Measurements from ENCODE around the gene CABCOCO1. TPM values are rescaled to one million over a fixed set of nuclear protein-coding genes. Genes with fewer than 3 reads are reported as not detected.
"Not testable (repeated sequence)": the region's sequence is repeated elsewhere in the genome, so short reads cannot be mapped to it uniquely, and the experiment has no call there.

The CABCOCO1 gene
- total and polyA plus RNA-seq, 2 donors, result 0.61 to 2.0 TPM

DNA sequence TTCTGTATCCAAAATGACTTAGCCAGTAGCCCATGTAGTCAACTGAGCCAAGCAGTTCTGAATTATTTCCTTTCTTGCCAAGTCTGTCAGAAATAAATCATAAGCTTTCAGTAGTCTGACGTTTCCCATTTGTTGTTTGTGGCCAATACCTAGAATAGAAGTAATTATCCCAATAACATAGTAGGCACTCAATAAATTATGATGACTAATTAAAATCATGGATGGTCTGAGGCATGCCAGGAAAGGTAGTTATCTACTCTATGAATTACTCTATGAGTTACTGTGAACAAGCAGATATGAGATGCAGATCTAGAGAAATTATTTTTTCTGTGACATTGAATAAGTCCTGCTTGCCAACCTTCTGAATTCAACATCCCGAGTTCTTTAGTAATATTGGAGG, 2.3 kb downstream of the CABCOCO1 start:
- DNase-seq (ENCODE audit: extremely low spot score), result no peak
- H3K27ac ChIP-seq (ENCODE audit: low read depth), result no peak overlapping the region
- 59% methylated on average over 2 of the region's 2 CpGs for WGBS
- no peaks in the 10 kb centered on the region for H3K36me3 ChIP-seq (ENCODE audit: insufficient read depth)
- no peaks in the 10 kb centered on the region for H3K4me1 ChIP-seq (ENCODE audit: insufficient read depth)
- H3K4me3 ChIP-seq (ENCODE audit: low read depth, low read length), result no peak overlapping the region

DNA sequence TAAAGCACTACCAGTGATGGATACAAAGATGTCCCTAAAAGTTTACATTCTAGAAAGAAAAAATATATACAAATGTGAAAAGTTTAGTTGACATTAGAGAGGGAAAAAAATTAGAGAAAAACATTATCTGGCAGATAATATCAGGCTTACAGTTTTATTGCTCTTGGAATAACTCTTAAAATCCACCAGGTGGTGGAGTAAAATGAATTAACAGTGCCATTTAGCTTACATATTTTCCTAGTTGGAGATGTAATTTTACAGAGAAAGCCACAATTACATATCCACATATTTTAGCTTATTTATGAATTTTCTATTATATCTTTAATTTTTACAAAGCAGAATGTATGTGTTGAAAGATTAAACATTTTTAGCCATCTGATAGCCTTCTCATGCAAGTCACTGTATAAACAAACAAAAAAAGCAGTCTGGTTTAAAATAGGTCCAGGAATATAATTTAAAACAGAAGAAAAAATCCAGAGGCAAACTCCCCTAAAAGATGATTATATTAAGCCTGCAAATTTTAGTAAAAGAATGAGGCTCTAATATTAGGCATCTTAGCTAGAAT, 6.5 kb downstream of the CABCOCO1 start:
- no peaks in the 10 kb centered on the region for H3K4me1 ChIP-seq (ENCODE audit: insufficient read depth)
- no peak for DNase-seq (ENCODE audit: extremely low spot score)
- no peak overlapping the region for H3K27ac ChIP-seq (ENCODE audit: low read depth)
- H3K36me3 ChIP-seq (ENCODE audit: insufficient read depth), result no peaks in the 10 kb centered on the region
- H3K4me3 ChIP-seq (ENCODE audit: low read depth, low read length), result no peak overlapping the region

DNA sequence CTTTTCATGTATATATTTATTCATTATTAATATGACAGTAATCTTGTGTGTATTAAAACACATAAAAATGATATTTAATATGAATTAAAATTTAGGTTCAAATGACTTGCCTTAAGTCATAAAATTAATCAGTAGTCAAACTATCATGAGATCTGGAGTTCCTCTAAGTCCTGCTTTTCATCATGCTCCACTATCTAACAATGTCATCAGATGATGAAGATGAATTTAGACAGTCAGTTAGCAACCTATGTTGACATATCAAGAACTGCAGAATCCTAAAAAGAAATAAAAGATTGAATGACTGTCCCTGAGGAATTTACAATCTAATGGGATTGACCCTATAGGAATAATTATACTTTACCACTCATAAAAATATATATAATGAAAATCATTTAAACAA, 7.1 kb downstream of the CABCOCO1 start:
- Histone ChIP-seq H3K4me3 (ENCODE audit: low read depth, low read length) (no peak overlapping the region), H3K27ac (ENCODE audit: low read depth) (no peak overlapping the region), H3K36me3 (ENCODE audit: insufficient read depth) (no peaks in the 10 kb centered on the region), H3K4me1 (ENCODE audit: insufficient read depth) (no peaks in the 10 kb centered on the region)
- DNase-seq (ENCODE audit: extremely low spot score), result no peak

GRCh38 chr10:61673360-61673759, 10.6 kb downstream of the CABCOCO1 start:
- Histone ChIP-seq H3K4me3 (ENCODE audit: low read depth, low read length) (no peak overlapping the region), H3K4me1 (ENCODE audit: insufficient read depth) (no peaks in the 10 kb centered on the region), H3K36me3 (ENCODE audit: insufficient read depth) (no peaks in the 10 kb centered on the region), H3K27ac (ENCODE audit: low read depth) (no peak overlapping the region)
- 84% methylated on average over 4 of the region's 4 CpGs for WGBS
- DNase-seq (ENCODE audit: extremely low spot score), result no peak

- Histone ChIP-seq H3K36me3 (ENCODE audit: insufficient read depth) (no peaks in the 10 kb centered on the region), H3K4me3 (ENCODE audit: low read depth, low read length) (no peak overlapping the region), H3K27ac (ENCODE audit: low read depth) (no peak overlapping the region), H3K4me1 (ENCODE audit: insufficient read depth) (no peaks in the 10 kb centered on the region)
- WGBS, result 90% methylated on average over 1 of the region's 1 CpG
- DNase-seq (ENCODE audit: extremely low spot score), result no peak
These were observed 19.6 kb downstream of the CABCOCO1 start for GRCh38 chr10:61682323-61682722.

GRCh38 chr10:61683319-61683718, 20.6 kb downstream of the CABCOCO1 start:
- Histone ChIP-seq H3K4me3 (ENCODE audit: low read depth, low read length) (no peak overlapping the region), H3K27ac (ENCODE audit: low read depth) (no peak overlapping the region), H3K36me3 (ENCODE audit: insufficient read depth) (no peaks in the 10 kb centered on the region), H3K4me1 (ENCODE audit: insufficient read depth) (no peaks in the 10 kb centered on the region)
- 100% methylated on average over 1 of the region's 1 CpG for WGBS
- DNase-seq (ENCODE audit: extremely low spot score), result no peak

- WGBS, result 92% methylated on average over 3 of the region's 3 CpGs
- DNase-seq (ENCODE audit: extremely low spot score), result no peak
These were observed 22.3 kb downstream of the CABCOCO1 start for GRCh38 chr10:61684894-61685507.

GRCh38 chr10:61688551-61689308, 26.0 kb downstream of the CABCOCO1 start:
- Histone ChIP-seq H3K27ac (ENCODE audit: low read depth) (no peak overlapping the region), H3K4me3 (ENCODE audit: low read depth, low read length) (no peak overlapping the region), H3K36me3 (ENCODE audit: insufficient read depth) (no peaks in the 10 kb centered on the region), H3K4me1 (ENCODE audit: insufficient read depth) (no peaks in the 10 kb centered on the region)
- 94% methylated on average over 11 of the region's 11 CpGs for WGBS
- no peak for DNase-seq (ENCODE audit: extremely low spot score)

More at GRCh38 chr10:61684894-61685507, 22.3 kb downstream of the CABCOCO1 start:
- no peaks in the 10 kb centered on the region for H3K4me1 ChIP-seq (ENCODE audit: insufficient read depth)
- H3K4me3 ChIP-seq (ENCODE audit: low read depth, low read length), result no peak overlapping the region
- H3K36me3 ChIP-seq (ENCODE audit: insufficient read depth), result no peaks in the 10 kb centered on the region
- H3K27ac ChIP-seq (ENCODE audit: low read depth), result no peak overlapping the region

- not testable (repeated sequence) for H3K4me3 ChIP-seq (ENCODE audit: low read depth, low read length); DNase-seq (ENCODE audit: extremely low spot score); H3K4me1 ChIP-seq (ENCODE audit: insufficient read depth); H3K27ac ChIP-seq (ENCODE audit: low read depth); H3K36me3 ChIP-seq (ENCODE audit: insufficient read depth)
- 92% methylated on average over 2 of the region's 2 CpGs for WGBS
These were observed 28.9 kb downstream of the CABCOCO1 start for GRCh38 chr10:61691667-61692066.

DNA sequence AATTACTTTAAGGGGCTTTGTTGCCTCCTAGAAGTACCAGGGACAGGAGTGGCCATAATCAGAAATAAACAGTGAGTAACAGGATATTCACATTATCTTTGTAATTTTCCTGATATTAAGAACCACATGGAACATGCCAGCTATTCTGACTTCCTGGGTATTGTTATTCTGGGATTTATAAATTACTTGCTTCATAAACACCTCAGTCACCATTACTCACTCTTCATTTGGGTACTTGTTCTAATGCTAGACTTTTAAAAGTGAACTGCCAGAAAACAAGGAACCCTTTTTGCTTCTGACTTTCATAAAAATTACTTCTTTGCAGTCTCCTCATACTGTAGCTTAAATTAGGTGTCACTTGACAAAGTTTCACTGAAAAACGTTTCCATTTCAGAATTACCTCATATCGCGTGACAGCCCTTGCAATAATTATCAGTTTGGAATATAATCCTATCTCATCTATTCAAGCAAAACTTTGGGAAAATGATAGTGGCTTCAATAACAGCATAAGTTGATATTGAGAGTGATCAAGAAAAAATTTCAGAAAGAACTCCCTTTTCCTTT, 29.8 kb downstream of the CABCOCO1 start:
- Histone ChIP-seq H3K4me1 (ENCODE audit: insufficient read depth) (no peaks in the 10 kb centered on the region), H3K36me3 (ENCODE audit: insufficient read depth) (no peaks in the 10 kb centered on the region), H3K4me3 (ENCODE audit: low read depth, low read length) (no peak overlapping the region), H3K27ac (ENCODE audit: low read depth) (no peak overlapping the region)
- WGBS, result 90% methylated on average over 3 of the region's 3 CpGs
- DNase-seq (ENCODE audit: extremely low spot score), result no peak

DNA sequence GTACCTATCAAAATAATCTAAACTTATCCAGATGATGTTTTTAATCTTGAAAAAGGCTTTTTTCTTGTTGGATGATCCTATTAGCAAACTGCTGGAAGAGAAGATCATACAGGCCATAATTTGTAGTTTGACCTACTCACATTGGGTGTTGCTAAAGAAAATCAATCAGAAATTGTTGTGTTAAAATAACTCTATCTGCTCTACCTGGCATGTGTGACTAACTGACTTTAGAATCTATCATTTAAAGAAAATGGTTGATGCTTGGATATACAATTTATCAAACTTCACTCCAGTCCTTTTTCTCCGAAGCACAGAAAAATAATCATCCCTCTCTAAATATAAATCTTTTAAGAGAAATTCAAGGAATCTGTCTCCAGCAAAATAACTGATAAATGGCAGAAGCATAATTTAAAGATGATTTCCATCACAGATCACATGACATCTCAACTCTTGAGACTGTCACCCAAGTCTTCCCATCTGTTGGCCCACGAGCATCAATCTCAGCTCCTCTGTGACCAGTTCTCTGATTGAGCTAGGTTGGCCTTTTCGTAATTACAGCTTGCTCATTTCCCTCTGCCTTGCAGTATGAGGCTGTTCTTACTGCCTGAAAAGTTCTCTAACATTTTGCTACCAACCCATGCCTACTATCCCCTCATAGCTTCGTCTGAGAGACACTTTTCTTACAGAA, 36.4 kb downstream of the CABCOCO1 start:
- WGBS, result 89% methylated on average over 4 of the region's 4 CpGs
- DNase-seq (ENCODE audit: extremely low spot score), result no peak
- no peaks in the 10 kb centered on the region for H3K36me3 ChIP-seq (ENCODE audit: insufficient read depth)
- no peaks in the 10 kb centered on the region for H3K4me1 ChIP-seq (ENCODE audit: insufficient read depth)
- no peak overlapping the region for H3K4me3 ChIP-seq (ENCODE audit: low read depth, low read length)
- no peak overlapping the region for H3K27ac ChIP-seq (ENCODE audit: low read depth)

DNA sequence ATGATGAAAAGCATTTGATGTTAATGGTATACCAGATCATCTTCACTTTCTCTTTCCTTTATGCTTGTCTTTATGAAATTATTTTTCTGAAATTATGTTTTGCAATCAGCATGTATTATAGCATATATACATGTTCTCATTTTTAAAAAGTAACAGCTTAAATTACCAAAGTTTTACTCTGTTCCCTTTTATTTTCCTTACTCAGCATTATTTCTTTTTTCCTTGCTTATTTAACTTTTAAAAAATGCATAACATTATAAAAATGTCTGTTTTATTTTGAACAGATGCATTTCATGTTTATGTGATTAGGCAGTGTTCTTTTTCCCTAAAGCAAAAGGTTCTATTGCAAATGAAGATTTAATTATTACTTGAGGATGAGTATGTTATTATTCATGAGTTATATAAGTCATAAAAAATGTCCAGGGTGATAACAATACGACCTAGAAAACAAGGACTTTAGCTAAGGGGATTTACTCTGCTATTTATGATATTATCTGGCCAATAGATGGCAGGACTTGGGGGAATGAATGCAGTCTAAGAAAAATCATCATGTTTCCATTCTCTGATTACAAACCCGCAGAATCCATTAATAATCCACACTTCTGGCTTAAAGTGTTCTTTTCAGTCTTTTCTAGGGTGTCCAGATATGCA, 38.5 kb downstream of the CABCOCO1 start:
- Histone ChIP-seq H3K36me3 (ENCODE audit: insufficient read depth) (no peaks in the 10 kb centered on the region), H3K4me1 (ENCODE audit: insufficient read depth) (no peaks in the 10 kb centered on the region), H3K4me3 (ENCODE audit: low read depth, low read length) (no peak overlapping the region), H3K27ac (ENCODE audit: low read depth) (no peak overlapping the region)
- 24% methylated on average over 2 of the region's 2 CpGs for WGBS
- no peak for DNase-seq (ENCODE audit: extremely low spot score)

GRCh38 chr10:61701706-61702105, 39.0 kb downstream of the CABCOCO1 start:
- DNase-seq (ENCODE audit: extremely low spot score), result no peak
- no peak overlapping the region for H3K4me3 ChIP-seq (ENCODE audit: low read depth, low read length)
- no peak overlapping the region for H3K27ac ChIP-seq (ENCODE audit: low read depth)
- H3K4me1 ChIP-seq (ENCODE audit: insufficient read depth), result no peaks in the 10 kb centered on the region
- 27% methylated on average over 2 of the region's 2 CpGs for WGBS
- H3K36me3 ChIP-seq (ENCODE audit: insufficient read depth), result no peaks in the 10 kb centered on the region

All from urinary bladder (tissue), 4 donors.